H1 (cell line): ENCODE results near the gene ICA1. TPM values are rescaled to one million over a fixed set of nuclear protein-coding genes. Genes with fewer than 3 reads are reported as not detected.

Experiments
- CTCF ChIA-PET: fragments of 300-600 bp; sonication (Branson Sonifier 250); formaldehyde crosslinking; loops from one replicate; lab custom pipeline; 2021; ENCODE audit not compliant: partially characterized antibody; lab: Charles Lee
- POLR2A ChIA-PET: fragments of 300-600 bp; sonication (Branson Sonifier 250); formaldehyde crosslinking; loops from one replicate; lab custom pipeline; 2021; ENCODE audit warnings: inconsistent platforms; ENCODE audit not compliant: partially characterized antibody; lab: Charles Lee
- DNase-seq, 2 experiments: peaks; one replicate each; pipeline versions ENCODE4 v3.0.0 to v3.0.0-alpha.2; 2010 to 2022; ENCODE audit warnings: low spot score in 2 of 2, low read depth in 1 of 2, mixed read lengths in 1 of 2
- FAIRE-seq: peaks from 2 replicates; lab custom pipeline; 2011; peaks lifted over from hg19 to GRCh38; lab: Jason Lieb, UNC
- H2AFZ ChIP-seq: 2 replicates; pipeline ENCODE4 v1.8.1; 2012; ENCODE audit warnings: low read length, inconsistent platforms
- H2AK5ac ChIP-seq: 2 replicates; pipeline ENCODE4 v1.6.1; 2013; ENCODE audit warnings: low read depth, low read length
- H2BK120ac ChIP-seq: replicated peaks from 2 replicates; pipeline ENCODE3; 2013; ENCODE audit warnings: low read depth, low read length, inconsistent platforms
- H2BK12ac ChIP-seq: 2 replicates; pipeline ENCODE4 v1.6.1; 2013; ENCODE audit warnings: low read depth, low read length
- H2BK15ac ChIP-seq: 2 replicates; pipeline ENCODE4 v1.6.1; 2013; ENCODE audit warnings: low read length
- H2BK20ac ChIP-seq: 2 replicates; pipeline ENCODE4 v1.6.1; 2013; ENCODE audit warnings: low read length
- H2BK5ac ChIP-seq: 2 replicates; pipeline ENCODE4 v1.6.1; 2013; ENCODE audit warnings: low read depth, low read length
- H3K14ac ChIP-seq: 2 replicates; pipeline ENCODE4 v1.6.1; 2013; ENCODE audit warnings: inconsistent platforms; ENCODE audit not compliant: insufficient read length
- H3K18ac ChIP-seq: 2 replicates; pipeline ENCODE4 v1.6.1; 2013; ENCODE audit warnings: low read length; ENCODE audit errors: extremely low read depth
- H3K23ac ChIP-seq: 2 replicates; pipeline ENCODE4 v1.6.1; 2013; ENCODE audit warnings: inconsistent platforms; ENCODE audit not compliant: insufficient read length
- H3K23me2 ChIP-seq: 2 replicates; pipeline ENCODE4 v1.6.1; 2013; ENCODE audit warnings: low read depth, low read length
- H3K27ac ChIP-seq: 2 replicates; pipeline ENCODE4 v1.6.1; 2011; ENCODE audit warnings: low read depth, low read length, inconsistent platforms
- H3K27me3 ChIP-seq, 4 experiments: replicated peaks in 1 of 4; 1 replicate in 1 of 4; 2 replicates in 3 of 4; pipeline versions ENCODE4 v1.6.1 to v1.8.1; 2011 to 2013; ENCODE audit warnings: low read length in 3 of 4, mild to moderate bottlenecking in 3 of 4, inconsistent platforms in 2 of 4, mixed read lengths in 2 of 4, moderate library complexity in 1 of 4; ENCODE audit not compliant: control insufficient read depth in 3 of 4, insufficient read depth in 3 of 4; ENCODE audit errors: extremely low read depth in 1 of 4
- H3K36me3 ChIP-seq, 4 experiments: 2 replicates each; pipeline versions ENCODE4 v1.6.1 to v1.8.1; 2011 to 2013; ENCODE audit warnings: mild to moderate bottlenecking in 4 of 4, low read length in 3 of 4, moderate library complexity in 2 of 4, control low read depth in 1 of 4, inconsistent platforms in 1 of 4; ENCODE audit not compliant: insufficient read depth in 4 of 4, control insufficient read depth in 2 of 4
- H3K4ac ChIP-seq: replicated peaks from 2 replicates; pipeline ENCODE3; 2013; ENCODE audit warnings: low read length, low read depth, mixed read lengths, inconsistent platforms; ENCODE audit not compliant: insufficient read length
- H3K4me1 ChIP-seq, 4 experiments: replicated peaks in 1 of 4; 1 replicate in 1 of 4; 2 replicates in 3 of 4; pipeline versions ENCODE4 v1.6.1 to v1.8.1; 2011 to 2013; ENCODE audit warnings: low read length in 3 of 4, inconsistent platforms in 2 of 4, mixed read lengths in 1 of 4; ENCODE audit not compliant: insufficient read depth in 4 of 4, control insufficient read depth in 3 of 4
- H3K4me2 ChIP-seq, 2 experiments: 2 replicates each; pipeline versions ENCODE4 v1.6.1 to v1.8.1; 2011 to 2013; ENCODE audit warnings: low read depth in 2 of 2, low read length in 2 of 2, control low read depth in 1 of 2, inconsistent platforms in 1 of 2, mild to moderate bottlenecking in 1 of 2; ENCODE audit not compliant: insufficient read depth in 1 of 2
- H3K4me3 ChIP-seq, 4 experiments: fragments of 200-600, 300-600 bp in 1 of 4; sonication (generic), shearing (Covaris generic), sonication (Bioruptor Twin) in 1 of 4; 2 replicates each; pipeline versions ENCODE4 v1.5.1 to v1.8.1; 2011 to 2016; ENCODE audit warnings: low read length in 4 of 4, low read depth in 3 of 4, control low read depth in 2 of 4, inconsistent platforms in 2 of 4, mild to moderate bottlenecking in 2 of 4, mixed read lengths in 1 of 4, moderate library complexity in 1 of 4; ENCODE audit not compliant: insufficient read depth in 2 of 4; ENCODE audit errors: extremely low read depth in 1 of 4
- H3K56ac ChIP-seq: replicated peaks from 2 replicates; pipeline ENCODE3; 2013; ENCODE audit warnings: low read depth, mild to moderate bottlenecking, mixed read lengths, low read length, inconsistent platforms; ENCODE audit not compliant: insufficient read length
- H3K79me1 ChIP-seq: 2 replicates; pipeline ENCODE4 v1.6.1; 2013; ENCODE audit warnings: low read depth, low read length, control low read depth
- H3K79me2 ChIP-seq, 2 experiments: 2 replicates each; pipeline versions ENCODE4 v1.6.1 to v1.8.1; 2012 to 2013; ENCODE audit warnings: low read length in 2 of 2, mild to moderate bottlenecking in 2 of 2, inconsistent platforms in 1 of 2; ENCODE audit not compliant: insufficient read depth in 2 of 2, control insufficient read depth in 1 of 2
- H3K9ac ChIP-seq, 4 experiments: replicated peaks in 1 of 4; 1 replicate in 1 of 4; 2 replicates in 3 of 4; pipeline versions ENCODE4 v1.6.1 to v1.8.1; 2011 to 2013; ENCODE audit warnings: low read depth in 3 of 4, low read length in 3 of 4, control low read depth in 2 of 4, mild to moderate bottlenecking in 2 of 4, moderate library complexity in 2 of 4, inconsistent platforms in 1 of 4; ENCODE audit errors: extremely low read depth in 1 of 4
- H3K9me3 ChIP-seq, 2 experiments: 2 replicates each; pipeline versions ENCODE4 v1.6.1 to v1.8.1; 2012 to 2013; ENCODE audit warnings: mild to moderate bottlenecking in 2 of 2, moderate library complexity in 2 of 2, control low read depth in 1 of 2, inconsistent platforms in 1 of 2, low read depth in 1 of 2, low read length in 1 of 2, mixed read lengths in 1 of 2; ENCODE audit not compliant: insufficient read depth in 2 of 2
- H4K20me1 ChIP-seq, 2 experiments: replicated peaks in 1 of 2; 2 replicates each; pipeline versions ENCODE3 to v1.8.1; 2011 to 2013; ENCODE audit warnings: inconsistent platforms in 2 of 2, low read length in 2 of 2, mild to moderate bottlenecking in 1 of 2; ENCODE audit not compliant: insufficient read depth in 2 of 2, control insufficient read depth in 1 of 2
- H4K5ac ChIP-seq: 2 replicates; pipeline ENCODE4 v1.6.1; 2013; ENCODE audit warnings: low read length, low read depth, mixed read lengths, inconsistent platforms; ENCODE audit not compliant: insufficient read length
- H4K8ac ChIP-seq: 2 replicates; pipeline ENCODE4 v1.8.0; 2013; ENCODE audit warnings: mild to moderate bottlenecking, moderate library complexity, low read length, inconsistent platforms; ENCODE audit not compliant: insufficient read depth; ENCODE audit errors: extremely low read depth
- H4K91ac ChIP-seq: replicated peaks from 2 replicates; pipeline ENCODE3; 2013; ENCODE audit warnings: low read length, mixed read lengths, inconsistent platforms; ENCODE audit not compliant: insufficient read length
- CBX5 ChIP-seq: fragments of 300-800, 300-1000 bp; sonication (generic); IDR thresholded peaks from 2 replicates; pipeline ENCODE4 v1.7.1; 2016; ENCODE audit warnings: antibody characterized with exemption, low read length, low read depth
- EGR1 ChIP-seq: IDR thresholded peaks from 2 replicates; pipeline ENCODE4 v1.6.1; 2011; ENCODE audit warnings: low read depth, low read length, borderline replicate concordance
- JUN ChIP-seq: IDR thresholded peaks from 2 replicates; pipeline ENCODE4 v1.6.1; 2011; ENCODE audit warnings: low read depth, mild to moderate bottlenecking, improper control_type of control experiment, low read length
- NANOG ChIP-seq: IDR thresholded peaks from 2 replicates; pipeline ENCODE4 v1.6.1; 2011; ENCODE audit warnings: low read length, low read depth, mild to moderate bottlenecking, inconsistent platforms; ENCODE audit not compliant: insufficient read depth, poor library complexity, severe bottlenecking
- PHF8 ChIP-seq: fragments of 200-600 bp; sonication (generic); conservative IDR thresholded peaks from 2 replicates; pipeline ENCODE4 v1.7.1; 2012; ENCODE audit warnings: low read depth, mild to moderate bottlenecking, inconsistent platforms, low read length, moderate library complexity
- RBBP5 ChIP-seq: IDR thresholded peaks from 2 replicates; pipeline ENCODE4 v1.7.1; 2012; ENCODE audit warnings: low read depth, mild to moderate bottlenecking, inconsistent platforms, low read length, moderate library complexity, borderline replicate concordance
- SIRT6 ChIP-seq: IDR thresholded peaks from one replicate; pipeline ENCODE4 v1.7.1; 2012; ENCODE audit warnings: low read length, inconsistent platforms
- TCF12 ChIP-seq: IDR thresholded peaks from 2 replicates; pipeline ENCODE4 v1.6.1; 2011; ENCODE audit warnings: low read depth, mild to moderate bottlenecking, low read length
- WGBS, 2 experiments: shearing (Covaris generic) in 1 of 2; methylation state at CpG; one replicate each; pipeline versions ENCODE4 v1.1.6 to v1.1.7; 2013 to 2015; ENCODE audit warnings: low lambda C conversion rate in 2 of 2, mixed read lengths in 2 of 2, inconsistent platforms in 1 of 2, low coverage in 1 of 2, missing lambda C conversion rate in 1 of 2; ENCODE audit not compliant: insufficient replicate concordance in 2 of 2, insufficient coverage in 1 of 2, insufficient read length in 1 of 2; ENCODE audit errors: extremely low coverage in 1 of 2, missing lambda C conversion rate in 1 of 2; 5-methylcytosine and 5-hydroxymethylcytosine counted together
- polyA plus RNA-seq, 7 experiments: library from polyadenylated mRNA; depleted of rRNA in 3 of 7; stranded (reverse) in 5 of 7; unstranded in 2 of 7; fragments of >200 nt in 5 of 7; fragments of 200-250 nt in 2 of 7; gene quantifications; 1 replicate in 5 of 7; 2 replicates in 1 of 7; 4 replicates in 1 of 7; pipeline versions ENCODE4 v1.2.1 to v1.2.3, GENCODE V29; 2011 to 2013; ENCODE audit warnings: missing spikeins in 2 of 7, mixed read lengths in 2 of 7
- total RNA-seq: library from RNA; stranded (reverse); fragmentation: NEBNext Ultra II Directional; extraction: Animal tissue kit (Norgen Biotek cat#: 25700); gene quantifications from 2 replicates; pipeline ENCODE4 v1.2.1, GENCODE V29; 2021

Gene ICA1
- total and polyA plus RNA-seq, 2 of the 8 experiments (the other 6 are each of a cell fraction or from before 2014, with no cell fraction given): 14.9 to 37.1 TPM

DNA sequence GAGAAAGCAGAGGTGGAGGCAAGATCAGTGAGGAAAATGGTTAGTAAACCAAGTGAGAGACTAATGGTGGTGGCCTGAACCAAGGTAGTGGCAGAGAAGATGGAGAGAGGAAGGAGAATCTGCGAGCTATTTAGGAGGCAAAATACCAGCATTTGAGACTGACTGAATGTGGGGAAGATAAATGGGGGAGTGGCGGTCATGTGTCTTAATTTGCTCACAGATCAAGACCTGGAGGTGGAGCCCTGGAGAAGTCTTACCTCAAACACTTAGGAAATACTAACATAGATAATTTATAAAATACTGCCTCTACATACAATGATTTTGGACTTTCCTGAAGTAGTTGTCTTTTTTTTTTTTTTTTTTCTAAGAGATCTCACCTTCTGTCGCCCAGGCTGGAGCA, 34.7 kb downstream of the ICA1 start:
- FAIRE-seq (no peak), DNase-seq (no peak)
- Histone ChIP-seq H3K79me1 (no peaks in the 10 kb centered on the region), H4K20me1 (no peaks in the 10 kb centered on the region), H4K8ac (no peak overlapping the region), H3K9ac (no peak overlapping the region), H2BK5ac (no peak overlapping the region), H3K9me3 (no peaks in the 10 kb centered on the region), H2BK20ac (no peak overlapping the region), H3K23me2 (no peaks in the 10 kb centered on the region), H3K4me1 (peaks cover 0 to 4% (median 3%) of the 10 kb centered on the region in 4 experiments; a peak in 4 of 7 replicates), H2BK120ac (no peak overlapping the region), H3K27me3 (no peaks in the 10 kb centered on the region), H3K4me2 (no peak overlapping the region), H4K5ac (no peak overlapping the region), H3K18ac (no peak overlapping the region), H3K14ac (no peak overlapping the region), H3K27ac (peak overlapping the region; percentile 10; the same call in 1 of the 2 replicates), H4K91ac (no peak overlapping the region), H3K79me2 (no peaks in the 10 kb centered on the region), H3K4me3 (no peak overlapping the region), H2AFZ (no peak overlapping the region), H2BK15ac (no peak overlapping the region), H3K36me3 (no peaks in the 10 kb centered on the region; a peak in 1 of 8 replicates), H3K4ac (no peak overlapping the region), H2AK5ac (no peak overlapping the region), H2BK12ac (no peak overlapping the region), H3K23ac (no peak overlapping the region), H3K56ac (no peak overlapping the region)
- ChIA-PET POLR2A (no interaction called here), CTCF (no interaction called here)
- 94% methylated on average over 3 of the region's 3 CpGs; no CpG with 5 or more reads in 1 of the 2 experiments for WGBS, 2 experiments
- no peak for TF ChIP-seq SIRT6
- TF ChIP-seq NANOG: no peak
- TF ChIP-seq CBX5: no peak
- no peak for TF ChIP-seq JUN
- TF ChIP-seq TCF12: no peak
- TF ChIP-seq RBBP5: no peak
- TF ChIP-seq PHF8: no peak
- TF ChIP-seq EGR1: no peak
